IPS DF 4.7 (cell line): ENCODE measurements around the gene ARL15.
"Not testable (repeated sequence)": the region's sequence is repeated elsewhere in the genome, so short reads cannot be mapped to it uniquely, and the experiment has no call there.

ENCODE experiments used
- DNase-seq: peaks from one replicate; pipeline ENCODE4 v3.0.0-alpha.2; 2013; ENCODE audit warnings: low spot score; ENCODE audit errors: extremely low read depth

ARL15 gene

DNA sequence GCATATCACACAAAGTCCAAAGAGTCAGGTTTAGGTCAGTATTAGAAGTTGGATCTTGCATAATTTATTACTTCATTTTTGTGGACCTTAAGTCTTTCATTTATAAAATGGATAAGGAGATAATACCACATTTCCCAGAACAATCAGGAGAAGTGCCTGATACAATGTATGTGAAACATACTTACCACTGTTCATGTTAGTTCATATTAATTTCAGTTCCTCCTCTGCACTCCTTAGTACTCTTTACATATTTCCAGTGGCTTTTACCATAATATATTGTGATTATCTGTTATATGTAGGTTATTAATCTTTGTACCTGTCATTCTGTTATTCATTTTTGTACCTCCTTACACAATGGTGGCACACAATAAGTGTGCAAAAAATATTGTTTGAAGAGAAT, 214.4 kb downstream of the ARL15 start:
- DNase-seq = no peak

DNA sequence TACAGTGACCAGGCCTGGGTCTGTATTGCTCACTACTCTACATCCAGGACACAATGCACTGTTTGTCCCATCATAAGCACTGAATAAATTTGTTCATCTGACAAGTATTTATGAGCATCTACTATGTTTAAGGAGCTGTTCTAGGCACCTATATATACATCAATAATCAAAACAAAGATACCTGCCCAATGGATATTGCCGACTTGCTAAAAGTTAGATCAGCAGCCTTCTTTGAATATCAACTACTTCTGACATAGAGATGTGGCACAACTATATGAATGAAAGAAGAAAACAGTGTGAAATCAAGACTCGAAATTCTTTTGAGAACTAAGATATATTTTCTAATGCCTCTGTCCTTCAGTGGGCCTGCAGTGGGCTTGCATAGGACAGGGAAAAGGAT, 215.7 kb downstream of the ARL15 start:
- DNase-seq = no peak

- DNase-seq = no peak
Measured at GRCh38 chr5:54093861-54094260, 216.5 kb downstream of the ARL15 start.

DNA sequence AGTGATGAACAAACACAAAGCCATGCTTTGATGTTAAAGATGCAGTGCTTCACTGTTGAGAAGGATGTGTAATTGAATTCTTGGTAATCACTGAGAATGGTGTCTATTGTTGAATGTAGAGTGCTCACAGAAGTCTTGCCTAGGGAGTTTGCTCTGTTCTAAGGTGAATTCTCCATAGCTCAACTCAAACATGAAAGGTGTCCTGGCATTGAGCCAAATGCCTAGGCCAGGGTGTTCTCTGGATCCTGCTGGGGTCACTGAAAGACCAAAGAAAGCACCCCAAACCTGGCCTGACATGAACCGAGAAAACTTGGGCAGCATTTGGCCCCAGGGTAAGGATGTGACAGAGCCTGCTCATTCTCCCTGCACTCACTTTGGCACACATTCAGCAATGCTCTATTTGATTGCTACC, 217.3 kb downstream of the ARL15 start:
- no peak for DNase-seq

- no peak for DNase-seq
Measured at GRCh38 chr5:54091307-54092130, 218.9 kb downstream of the ARL15 start.

- no peak for DNase-seq
Measured at GRCh38 chr5:54090495-54091120, 219.8 kb downstream of the ARL15 start.

DNA sequence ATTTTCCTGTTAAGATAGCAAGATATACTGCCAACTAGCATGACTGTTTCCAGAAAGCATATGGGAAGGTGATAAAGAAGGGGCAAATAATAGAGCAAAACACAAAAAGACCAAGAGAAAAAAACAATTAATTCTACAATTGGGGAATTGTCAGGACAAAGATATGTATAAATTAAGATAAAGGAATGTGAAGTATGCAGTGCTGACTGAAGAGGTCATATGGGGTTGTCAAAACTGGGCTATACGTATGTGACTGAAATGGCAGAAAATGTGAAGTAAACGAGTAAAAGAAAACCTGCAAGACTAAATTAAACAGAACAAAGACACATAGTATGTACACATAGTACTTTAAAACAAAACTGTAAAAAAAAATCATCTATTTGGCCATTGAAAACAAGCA, 222.3 kb downstream of the ARL15 start:
- no peak for DNase-seq

DNA sequence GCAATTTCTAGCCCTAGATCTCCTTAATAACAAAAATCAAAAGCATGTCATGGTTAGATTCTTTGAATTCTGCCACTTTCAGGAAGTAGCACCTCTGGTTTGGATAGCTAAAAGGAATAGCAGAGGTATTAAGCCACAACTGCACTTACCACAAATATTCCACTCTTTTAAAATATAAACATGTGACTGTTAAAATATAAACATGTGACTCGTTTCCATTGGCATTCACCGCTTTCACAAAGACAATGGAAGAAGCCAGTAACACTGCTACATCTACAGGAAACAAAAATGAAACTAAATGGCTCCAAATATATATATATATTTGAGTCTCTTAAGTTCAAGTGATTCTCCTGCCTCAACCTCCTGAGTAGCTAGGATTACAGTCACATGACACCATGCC, 222.9 kb downstream of the ARL15 start:
- DNase-seq = no peak

DNA sequence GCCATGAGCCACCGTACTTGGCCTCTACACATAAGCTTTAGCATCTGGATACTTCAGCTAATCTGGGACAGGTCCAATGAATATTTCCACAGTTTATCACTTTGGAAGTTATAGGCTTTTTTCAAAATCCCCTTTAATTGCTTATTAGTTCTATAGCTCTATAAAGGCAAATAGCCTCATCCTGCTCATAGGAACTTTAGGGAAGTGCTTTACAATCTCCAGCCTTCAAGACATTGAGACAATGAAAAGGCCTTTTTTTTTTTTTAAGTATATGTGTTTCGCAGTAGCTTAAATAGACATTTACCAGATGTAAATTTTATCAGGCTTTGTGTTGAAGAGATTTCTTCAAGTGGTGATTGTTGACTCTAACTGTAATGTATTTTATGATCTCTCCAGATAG, 224.2 kb downstream of the ARL15 start:
- DNase-seq = no peak

GRCh38 chr5:54084696-54085095, 225.7 kb downstream of the ARL15 start:
- DNase-seq = no peak

- no peak for DNase-seq
Measured at GRCh38 chr5:54083851-54084250, 226.5 kb downstream of the ARL15 start.

DNA sequence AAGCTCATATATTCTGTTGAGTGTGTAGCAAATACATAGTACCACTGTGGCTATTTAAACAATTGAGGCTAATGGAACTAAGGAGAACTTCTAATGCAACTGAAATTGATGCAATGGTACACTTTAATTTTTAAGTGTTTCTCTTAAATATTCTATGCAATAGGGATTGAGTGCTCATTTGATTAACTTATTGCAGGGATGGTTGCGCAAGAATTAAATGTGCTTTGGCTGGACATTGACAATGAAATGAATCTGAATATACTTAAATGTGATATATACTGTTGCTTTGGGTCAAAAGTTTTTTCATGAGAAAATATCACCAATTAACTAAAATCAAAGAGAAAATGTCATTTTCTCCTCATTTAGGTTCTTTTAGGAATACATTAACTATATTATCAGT, 227.1 kb downstream of the ARL15 start:
- no peak for DNase-seq

DNA sequence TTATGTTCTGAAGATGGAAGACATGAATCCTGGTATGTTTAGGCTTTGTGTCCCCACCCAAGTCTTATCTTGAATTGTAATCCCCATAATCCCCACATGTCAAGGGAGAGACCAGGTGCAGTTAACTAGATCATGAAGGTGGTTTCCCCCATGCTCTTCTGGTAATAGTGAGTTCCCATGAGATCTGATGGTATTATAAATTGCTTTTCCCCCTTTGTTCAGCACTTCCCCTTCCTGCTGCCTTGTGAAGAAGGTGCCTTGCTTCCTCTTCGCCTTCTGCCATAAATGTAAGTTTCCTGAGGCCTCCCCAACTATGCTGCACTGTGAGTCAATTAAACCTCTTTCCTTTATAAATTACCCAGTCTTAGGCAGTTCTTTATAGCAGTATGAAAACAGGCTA, 229.0 kb downstream of the ARL15 start:
- DNase-seq = no peak

DNA sequence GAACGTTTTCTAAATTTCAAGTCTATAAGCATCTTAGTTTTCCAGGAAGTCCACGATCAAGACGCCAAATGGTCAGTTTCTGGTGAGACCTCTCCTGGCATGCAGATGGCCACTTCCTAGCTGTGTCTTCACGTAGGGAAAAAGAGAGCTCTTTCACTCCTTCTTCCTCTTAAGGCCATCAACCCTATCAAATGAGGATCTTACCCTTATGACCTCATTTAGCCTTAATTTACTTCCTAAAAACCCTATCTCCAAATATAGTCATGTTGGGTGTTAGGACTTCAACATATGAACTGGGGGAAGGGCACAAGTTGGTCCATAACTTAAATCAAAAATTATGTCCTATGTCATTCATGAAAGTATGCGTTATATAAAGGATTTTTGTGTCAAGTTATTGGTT, 229.5 kb downstream of the ARL15 start:
- DNase-seq = no peak

- DNase-seq = no peak
Measured at GRCh38 chr5:54073735-54074134, 236.6 kb downstream of the ARL15 start.

GRCh38 chr5:54073131-54073530, 237.2 kb downstream of the ARL15 start:
- DNase-seq = no peak

DNA sequence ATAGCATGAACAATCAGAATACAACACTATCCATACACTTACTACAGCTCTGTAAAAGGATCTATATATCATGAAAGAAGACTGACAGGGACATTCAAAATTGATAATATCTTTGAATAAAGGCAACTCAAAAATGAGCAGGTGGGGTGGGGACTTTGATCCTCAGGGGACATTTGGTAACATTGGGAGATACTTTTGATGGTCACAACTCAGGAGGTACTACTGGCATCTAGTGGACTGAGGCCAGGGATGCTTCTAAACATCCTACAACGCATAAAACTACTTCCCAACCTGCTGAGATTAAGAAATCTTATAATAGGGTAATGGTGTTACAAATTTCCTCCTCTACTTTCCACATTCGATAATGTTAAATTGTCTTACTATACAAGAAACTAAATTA, 243.9 kb downstream of the ARL15 start:
- DNase-seq = no peak

DNA sequence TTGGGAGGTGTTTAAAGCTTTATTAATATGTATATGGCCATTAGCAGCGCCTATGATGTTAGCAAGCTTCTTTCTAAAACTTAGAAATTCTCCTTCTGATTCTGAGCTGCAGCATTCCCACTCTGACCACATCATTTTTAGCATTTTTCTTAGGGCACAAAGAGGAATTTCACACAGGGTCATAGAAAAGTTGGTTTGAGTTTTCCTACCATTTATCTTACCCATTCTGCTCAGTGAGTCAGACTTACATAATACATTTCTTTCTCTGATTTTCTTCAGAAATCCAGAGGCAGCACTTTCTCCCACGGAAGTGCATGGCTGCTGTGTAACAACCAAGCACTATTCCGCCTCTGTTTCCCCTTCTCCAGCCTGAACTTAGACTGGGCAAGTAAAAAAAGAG, 246.6 kb downstream of the ARL15 start:
- DNase-seq = no peak

DNA sequence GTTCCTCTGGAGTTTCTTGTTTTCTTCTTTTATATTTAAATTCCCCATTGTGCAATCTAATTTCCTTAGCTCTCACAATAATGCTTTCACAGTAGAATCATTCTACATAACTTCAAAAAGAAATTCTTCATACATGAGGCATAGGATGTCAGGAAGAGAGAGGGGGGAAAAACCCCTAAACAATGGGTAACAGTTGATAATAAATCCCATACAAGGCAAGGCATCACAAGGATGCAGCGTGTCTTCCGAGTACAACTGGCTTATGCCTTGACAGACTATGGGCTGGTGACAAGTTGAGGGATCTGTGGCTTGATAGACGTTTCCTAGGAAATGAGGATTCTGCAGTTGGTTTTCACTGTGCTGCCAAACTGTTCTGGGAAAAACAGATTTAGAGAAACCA, 247.4 kb downstream of the ARL15 start:
- DNase-seq = no peak

DNA sequence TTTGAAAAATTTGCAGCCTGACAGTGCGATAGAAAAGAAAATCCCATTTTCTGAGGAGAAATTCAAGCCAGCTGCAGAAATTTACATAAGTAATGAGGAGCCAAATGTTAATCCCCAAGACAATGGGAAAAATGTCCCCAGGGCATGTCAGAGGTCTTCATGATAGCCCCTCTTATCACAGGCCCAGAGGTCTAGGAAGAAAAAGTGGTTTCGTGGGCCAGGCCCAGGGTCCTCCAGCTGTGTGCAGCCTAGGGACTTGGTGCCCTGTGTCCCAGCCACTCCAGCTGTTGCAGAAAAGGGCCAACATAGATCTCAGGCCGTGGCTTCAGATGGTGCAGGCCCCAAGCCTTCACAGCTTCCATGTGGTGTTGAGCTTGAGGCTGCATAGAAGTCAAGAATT, 249.5 kb downstream of the ARL15 start:
- DNase-seq = not testable (repeated sequence)

DNA sequence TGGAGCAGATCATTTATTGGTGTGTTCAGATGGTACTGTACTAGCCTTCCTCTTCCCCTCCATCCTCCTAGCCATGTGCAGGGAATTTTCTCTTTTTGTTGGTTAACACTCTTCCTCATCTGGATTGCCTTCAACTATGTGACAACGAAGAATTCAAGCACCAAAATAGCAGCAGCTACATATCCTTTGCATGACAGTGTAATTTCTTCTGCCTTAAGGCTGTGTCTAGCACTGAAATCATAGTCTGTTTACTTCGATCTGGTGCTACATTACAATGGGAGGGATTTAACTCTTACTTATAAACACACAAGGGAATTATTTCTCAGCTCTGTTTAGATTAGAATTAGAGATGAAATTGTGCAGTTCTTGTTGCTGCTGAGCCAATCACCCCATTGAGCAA, 260.4 kb downstream of the ARL15 start:
- DNase-seq = no peak

DNA sequence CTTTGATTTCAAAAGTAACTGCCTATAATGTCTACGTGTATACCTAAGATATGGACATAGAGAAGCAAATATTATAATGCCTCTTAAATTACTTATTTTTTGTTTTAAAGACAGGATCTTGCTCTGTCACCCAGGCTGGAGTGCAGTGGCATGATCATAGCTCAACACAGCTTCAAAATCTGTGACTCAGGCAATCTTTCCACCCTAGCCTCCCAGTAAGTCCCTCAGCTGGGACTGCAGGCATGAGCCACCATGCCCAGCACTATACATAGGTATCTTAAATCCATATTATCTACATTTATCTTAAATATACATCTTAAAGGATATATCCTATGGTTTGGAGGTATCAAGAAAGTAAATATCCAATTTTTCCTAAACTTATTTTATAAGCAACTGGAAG, 261.2 kb downstream of the ARL15 start:
- DNase-seq = no peak
